Chondrocyte (in vitro differentiated cells): Measurements from ENCODE around the gene MMP17. TPM values are rescaled to one million over a fixed set of nuclear protein-coding genes. Genes with fewer than 3 reads are reported as not detected.
A peak's percentile ranks its signal among the peaks of the same experiment; 100 is the strongest.

ENCODE experiments used
- DNase-seq: peaks from one replicate; pipeline ENCODE4 v3.0.0; 2021; ENCODE audit warnings: mixed read lengths, low spot score
- H3K27ac Mint-ChIP-seq: one replicate; pipeline ENCODE4 v1.8.0; 2021; ENCODE audit warnings: mild to moderate bottlenecking, moderate library complexity, mixed read lengths; ENCODE audit not compliant: unreplicated experiment
- H3K27me3 Mint-ChIP-seq: 2 replicates; pipeline ENCODE4 v1.8.0; 2021; ENCODE audit warnings: low read depth, mixed read lengths
- H3K36me3 Mint-ChIP-seq: 2 replicates; pipeline ENCODE4 v1.8.0; 2021; ENCODE audit warnings: low read depth, mixed read lengths
- H3K4me1 Mint-ChIP-seq: 2 replicates; pipeline ENCODE4 v1.8.0; 2021; ENCODE audit warnings: low read depth, mild to moderate bottlenecking, mixed read lengths
- H3K4me3 Mint-ChIP-seq: one replicate; pipeline ENCODE4 v1.8.0; 2021; ENCODE audit warnings: mild to moderate bottlenecking, moderate library complexity, mixed read lengths; ENCODE audit not compliant: unreplicated experiment
- H3K9me3 Mint-ChIP-seq: 2 replicates; pipeline ENCODE4 v1.8.0; 2021; ENCODE audit warnings: low read depth, mixed read lengths
- CTCF ChIP-seq: fragments of 200-600 bp; sonication (generic); IDR thresholded peaks from 2 replicates; pipeline ENCODE4 v1.5.0; 2021; ENCODE audit warnings: antibody characterized with exemption, mild to moderate bottlenecking, moderate library complexity
- total RNA-seq: library from RNA; stranded (reverse); gene quantifications from 3 replicates; pipeline ENCODE4 v1.2.1, GENCODE V29; 2021

The MMP17 gene
- total RNA-seq, 1 donor from 2014 or later, result 1.3 TPM

GRCh38 chr12:131855521-131856142 is 27.4 kb downstream of the MMP17 start:
- H3K9me3 Mint-ChIP-seq, result no peaks in the 10 kb centered on the region
- H3K27ac Mint-ChIP-seq, result no peak overlapping the region
- H3K4me3 Mint-ChIP-seq, result no peak overlapping the region
- H3K36me3 Mint-ChIP-seq, result no peaks in the 10 kb centered on the region
- DNase-seq, result peak; percentile 78
- peaks cover 12% of the 10 kb centered on the region for H3K4me1 Mint-ChIP-seq
- no peaks in the 10 kb centered on the region for H3K27me3 Mint-ChIP-seq
- no peak for TF ChIP-seq CTCF

DNA sequence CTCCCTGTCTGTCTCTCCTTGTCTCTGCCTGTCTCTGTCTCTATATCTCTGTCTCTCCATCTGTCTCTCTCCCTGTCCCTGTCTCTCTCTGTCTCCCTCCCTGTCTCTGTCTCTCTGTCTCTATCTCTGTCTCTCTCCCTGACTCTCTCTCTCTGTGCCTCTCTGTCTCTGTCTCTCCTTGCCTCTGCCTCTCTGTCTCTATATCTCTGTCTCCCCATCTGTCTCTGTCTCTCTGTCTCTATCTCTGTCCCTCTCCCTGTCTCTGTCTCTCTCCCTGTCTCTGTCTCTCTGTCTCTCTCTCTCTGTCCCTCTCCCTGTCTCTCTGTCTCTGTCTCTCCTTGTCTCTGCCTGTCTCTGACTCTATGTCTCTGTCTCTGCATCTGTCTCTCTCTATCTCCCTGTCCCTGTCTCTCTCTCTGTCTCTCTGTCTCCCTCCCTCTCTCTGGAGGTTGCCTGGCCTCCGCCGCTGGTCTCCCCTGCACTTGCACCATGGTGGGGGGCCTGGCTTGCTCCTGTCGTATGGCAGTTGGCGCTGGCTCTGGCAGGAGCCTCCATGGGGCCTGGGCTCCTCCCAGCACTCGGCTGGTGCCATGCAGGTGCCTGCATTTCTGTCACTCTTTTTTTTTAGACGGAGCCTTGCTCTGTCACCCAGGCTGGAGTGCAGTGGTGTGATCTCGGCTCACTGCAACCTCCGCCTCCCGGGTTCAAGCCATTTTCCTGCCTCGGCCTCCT is 28.3 kb downstream of the MMP17 start:
- Mint-ChIP-seq H3K4me3 (no peak overlapping the region), H3K27me3 (no peaks in the 10 kb centered on the region), H3K36me3 (no peaks in the 10 kb centered on the region), H3K9me3 (no peaks in the 10 kb centered on the region), H3K4me1 (peaks cover 18% of the 10 kb centered on the region), H3K27ac (no peak overlapping the region)
- TF ChIP-seq CTCF, result no peak
- peak; percentile 79 for DNase-seq

GRCh38 chr12:131857908-131858850 is 30.0 kb downstream of the MMP17 start:
- H3K9me3 Mint-ChIP-seq, result no peaks in the 10 kb centered on the region
- no peaks in the 10 kb centered on the region for H3K27me3 Mint-ChIP-seq
- no peak overlapping the region for H3K4me3 Mint-ChIP-seq
- DNase-seq, result peak; percentile 76
- H3K36me3 Mint-ChIP-seq, result no peaks in the 10 kb centered on the region
- TF ChIP-seq CTCF, result no peak
- peaks cover 23% of the 10 kb centered on the region for H3K4me1 Mint-ChIP-seq
- no peak overlapping the region for H3K27ac Mint-ChIP-seq

GRCh38 chr12:131860472-131861260 is 32.5 kb downstream of the MMP17 start:
- no peaks in the 10 kb centered on the region for H3K27me3 Mint-ChIP-seq
- no peak for TF ChIP-seq CTCF
- peak; percentile 78 for DNase-seq
- H3K27ac Mint-ChIP-seq, result peak overlapping the region; percentile 94
- H3K4me3 Mint-ChIP-seq, result peak overlapping the region; percentile 36
- no peaks in the 10 kb centered on the region for H3K36me3 Mint-ChIP-seq
- H3K9me3 Mint-ChIP-seq, result no peaks in the 10 kb centered on the region
- H3K4me1 Mint-ChIP-seq, result peaks cover 39% of the 10 kb centered on the region
